GM03348 (cell line): ENCODE measurements around the gene GNAT3.

ENCODE experiments used
- DNase-seq: peaks from one replicate; pipeline ENCODE4 v3.0.0; 2012; ENCODE audit warnings: low spot score

Gene GNAT3

DNA sequence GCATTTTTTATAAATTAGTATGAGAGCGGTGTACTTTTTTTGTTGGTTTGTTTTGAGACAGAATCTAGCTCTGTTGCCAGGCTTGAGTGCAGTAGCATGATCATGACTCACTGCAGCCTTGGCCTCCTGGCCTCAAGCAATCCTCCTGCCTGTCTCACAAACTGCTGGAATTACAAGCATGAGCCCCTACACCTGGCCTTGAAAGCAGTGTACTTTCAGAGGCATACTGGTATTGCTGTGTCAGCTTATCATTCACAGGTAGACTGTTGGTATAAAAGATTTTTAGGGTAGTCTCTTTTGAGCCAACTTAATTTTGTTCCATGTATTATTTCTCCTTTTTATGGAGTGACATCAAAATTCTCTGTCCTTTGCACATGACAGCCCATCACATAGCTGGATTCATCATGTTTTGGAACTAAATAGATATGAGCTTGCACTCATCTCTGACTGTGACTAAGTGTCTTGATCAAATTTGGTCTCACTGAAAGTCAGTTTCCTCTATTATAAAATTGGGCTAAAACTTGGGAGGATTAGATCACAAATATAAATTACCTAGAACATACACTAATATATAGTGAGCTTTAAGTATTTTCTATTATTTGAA, 12.4 kb downstream of the GNAT3 start:
- DNase-seq = peak; percentile 19

DNA sequence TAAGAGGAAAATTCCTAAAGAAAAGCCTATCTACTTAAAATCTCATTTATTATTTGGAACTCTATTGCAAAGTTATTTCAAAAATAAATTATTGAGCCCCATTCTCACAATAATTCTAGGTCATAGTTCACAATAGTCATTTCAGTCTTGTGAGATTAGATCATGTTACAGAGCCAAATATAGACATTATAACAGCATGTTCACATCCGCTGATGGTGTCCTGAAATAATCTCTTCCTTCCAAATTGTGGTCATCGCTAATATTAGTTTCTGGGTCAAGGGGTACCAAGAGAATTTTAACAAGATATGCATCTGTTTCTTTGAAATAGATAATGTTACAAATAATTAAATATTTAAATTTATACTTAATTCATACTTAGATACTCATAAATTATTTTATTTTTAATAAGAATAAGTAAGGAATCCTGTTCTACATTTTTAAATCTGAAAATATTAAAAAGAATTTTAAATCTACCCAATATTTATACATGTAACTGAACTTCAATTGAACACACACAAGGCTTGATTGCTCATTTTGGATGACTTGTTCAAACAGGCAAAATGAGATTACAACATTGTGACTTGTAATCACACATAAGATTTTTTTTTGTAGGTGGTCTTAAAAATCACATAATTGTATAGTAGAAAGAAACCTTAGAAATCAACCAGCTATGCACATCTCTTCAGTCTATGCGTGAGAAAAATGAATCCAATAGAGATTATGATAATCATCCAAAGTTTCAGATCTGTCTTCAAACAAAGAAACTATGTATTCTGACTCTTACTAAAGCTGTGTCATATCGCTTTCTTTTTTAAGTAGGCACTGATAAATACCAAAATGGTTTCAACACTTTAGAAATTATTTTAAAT, 13.1 kb downstream of the GNAT3 start:
- DNase-seq = peak; percentile 33

DNA sequence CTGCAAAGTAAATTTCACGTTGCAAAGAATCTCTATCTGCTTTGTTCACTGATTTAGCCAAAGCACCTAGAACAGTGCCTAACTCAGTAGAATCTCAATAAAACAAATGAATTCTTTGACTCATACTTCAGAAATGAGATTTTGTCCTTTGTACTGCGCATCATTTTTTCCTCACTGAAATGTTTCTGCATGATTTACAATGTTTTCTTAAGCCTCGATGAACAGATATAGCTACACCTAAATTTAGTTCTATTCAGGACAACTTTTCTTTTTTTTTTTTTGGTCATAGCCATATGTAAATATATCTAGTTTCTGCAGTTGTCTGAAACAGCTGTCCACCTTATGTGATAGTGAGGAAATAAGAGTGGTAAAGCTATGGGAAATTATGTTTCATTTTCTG, 15.3 kb downstream of the GNAT3 start:
- no peak for DNase-seq

DNA sequence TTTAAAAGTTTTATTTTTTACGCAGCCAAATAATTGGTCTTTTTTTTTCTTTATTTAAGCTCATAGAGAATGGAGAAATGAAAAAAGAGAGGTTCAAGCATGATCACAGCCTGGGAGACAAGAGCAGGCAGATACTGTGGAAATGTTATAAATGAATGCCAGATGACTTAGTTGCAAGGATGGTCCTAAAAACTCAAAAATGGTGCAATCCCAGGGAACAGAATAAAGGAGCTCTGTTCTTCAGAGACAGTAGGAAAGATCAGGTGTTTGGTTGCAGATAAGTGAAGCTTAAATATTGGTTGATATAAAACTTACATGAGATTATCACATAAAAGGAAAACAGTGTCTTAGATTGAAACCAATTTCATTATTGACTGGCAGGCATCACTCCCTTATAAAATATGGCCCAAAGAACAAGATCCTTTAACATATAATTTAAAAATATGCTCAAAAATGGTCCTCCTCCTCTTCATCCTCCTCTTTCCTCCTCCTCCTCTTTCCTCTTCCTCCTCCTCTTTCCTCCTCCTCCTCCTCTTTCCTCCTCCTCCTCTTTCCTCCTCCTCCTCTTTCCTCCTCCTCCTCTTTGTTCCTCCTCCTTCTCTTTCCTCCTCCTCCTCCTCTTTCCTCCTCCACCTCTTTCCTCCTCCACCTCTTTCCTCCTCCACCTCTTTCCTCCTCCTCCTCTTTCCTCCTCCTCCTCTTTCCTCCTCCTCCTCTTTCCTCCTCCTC, 18.6 kb downstream of the GNAT3 start:
- peak; percentile 4 for DNase-seq

DNA sequence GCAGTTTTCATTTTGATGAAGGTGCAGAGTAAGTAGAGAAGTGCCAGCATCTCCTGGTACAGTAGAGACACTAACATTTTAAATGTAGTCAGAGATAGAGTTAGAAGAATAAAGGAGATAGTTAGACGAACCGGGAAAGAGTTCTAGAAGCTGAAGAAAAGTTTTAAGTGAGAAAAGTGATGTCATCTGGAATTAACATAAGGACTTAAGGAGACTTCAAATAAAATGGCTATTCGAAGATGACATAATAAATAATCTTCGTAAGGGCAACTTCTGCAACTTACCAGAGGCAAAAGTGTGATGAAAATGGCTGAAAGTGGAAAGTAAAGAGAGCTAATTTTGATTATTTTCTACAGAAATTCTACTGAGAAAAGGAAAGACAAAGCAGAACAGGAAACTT, 20.4 kb downstream of the GNAT3 start:
- no peak for DNase-seq

DNA sequence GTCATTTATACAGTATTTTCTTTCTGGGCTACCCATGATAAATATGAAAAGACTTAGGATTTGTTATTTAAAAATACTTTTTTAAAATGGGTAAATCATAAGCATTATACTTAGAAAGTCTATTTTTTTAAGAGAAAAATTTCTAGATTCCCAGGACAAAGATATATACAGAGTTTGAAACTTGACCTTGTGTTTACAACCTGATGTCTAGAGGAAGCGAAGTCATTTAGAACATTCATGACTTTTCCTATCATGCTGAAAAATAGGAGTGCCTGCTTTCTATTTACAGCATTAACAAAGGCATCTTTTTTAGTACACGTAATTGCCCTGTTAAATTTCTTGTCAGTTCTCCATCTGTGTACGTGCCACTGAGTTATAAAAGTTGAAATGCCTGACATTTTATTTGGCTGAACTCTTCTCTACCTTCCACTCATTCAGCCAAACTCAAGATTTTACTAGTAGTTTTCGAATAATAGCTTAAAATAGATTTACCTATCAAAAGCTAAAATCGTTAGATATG, 23.0 kb downstream of the GNAT3 start:
- DNase-seq = no peak

DNA sequence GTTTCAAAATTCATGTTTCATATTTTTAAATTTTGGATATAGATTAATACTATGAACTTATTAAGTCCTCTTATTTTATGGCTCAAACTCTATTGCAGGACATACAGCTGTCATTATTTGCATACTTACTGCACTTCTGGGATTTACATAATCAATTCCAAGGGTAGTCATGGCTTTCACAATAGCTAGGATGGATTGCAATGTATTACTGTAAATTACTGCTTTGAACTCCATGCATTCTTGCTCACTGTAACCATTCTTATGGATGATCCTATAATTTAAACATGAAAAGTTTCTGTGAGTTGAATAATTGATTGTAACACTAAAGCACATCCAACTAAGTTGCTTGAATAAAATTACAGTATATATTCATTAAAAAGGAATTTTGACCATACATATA, 23.5 kb downstream of the GNAT3 start:
- DNase-seq = peak; percentile 12

DNA sequence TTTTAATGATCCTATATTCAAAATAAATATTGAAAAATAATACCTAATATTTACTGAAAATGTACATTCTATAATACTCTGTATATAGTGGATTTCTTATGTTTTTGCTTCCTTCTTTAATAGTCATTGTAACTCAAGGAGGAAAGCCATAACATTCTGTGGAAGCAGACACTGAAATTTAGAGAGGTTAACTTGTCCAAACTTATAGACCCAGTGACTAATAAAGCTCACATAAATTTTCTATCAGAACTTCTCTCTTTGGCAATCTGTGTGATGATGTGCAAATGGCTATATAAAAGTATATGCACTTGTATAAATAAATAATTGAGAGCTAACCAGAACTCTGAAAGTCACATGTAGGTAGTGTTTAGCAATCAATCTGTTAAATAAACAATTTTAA, 26.1 kb downstream of the GNAT3 start:
- no peak for DNase-seq

DNA sequence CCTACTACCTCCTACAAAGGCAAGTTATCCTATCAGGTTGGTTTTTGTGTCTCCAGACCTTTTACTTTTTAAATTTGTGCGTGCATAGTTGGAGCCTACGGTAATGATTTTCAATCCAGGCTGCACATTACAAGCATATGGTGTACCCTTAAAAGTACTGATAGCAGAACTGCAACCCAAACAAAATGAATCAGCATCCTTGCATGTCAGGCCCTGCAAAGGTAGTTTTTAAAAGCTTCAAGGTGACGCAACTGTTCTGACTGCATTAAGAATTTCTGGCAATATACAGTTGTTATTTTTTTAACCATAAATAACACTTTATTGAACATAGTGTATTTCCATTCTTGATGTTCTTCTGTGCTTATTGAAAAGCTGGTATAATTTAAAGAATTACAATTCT, 28.9 kb downstream of the GNAT3 start:
- DNase-seq = no peak

DNA sequence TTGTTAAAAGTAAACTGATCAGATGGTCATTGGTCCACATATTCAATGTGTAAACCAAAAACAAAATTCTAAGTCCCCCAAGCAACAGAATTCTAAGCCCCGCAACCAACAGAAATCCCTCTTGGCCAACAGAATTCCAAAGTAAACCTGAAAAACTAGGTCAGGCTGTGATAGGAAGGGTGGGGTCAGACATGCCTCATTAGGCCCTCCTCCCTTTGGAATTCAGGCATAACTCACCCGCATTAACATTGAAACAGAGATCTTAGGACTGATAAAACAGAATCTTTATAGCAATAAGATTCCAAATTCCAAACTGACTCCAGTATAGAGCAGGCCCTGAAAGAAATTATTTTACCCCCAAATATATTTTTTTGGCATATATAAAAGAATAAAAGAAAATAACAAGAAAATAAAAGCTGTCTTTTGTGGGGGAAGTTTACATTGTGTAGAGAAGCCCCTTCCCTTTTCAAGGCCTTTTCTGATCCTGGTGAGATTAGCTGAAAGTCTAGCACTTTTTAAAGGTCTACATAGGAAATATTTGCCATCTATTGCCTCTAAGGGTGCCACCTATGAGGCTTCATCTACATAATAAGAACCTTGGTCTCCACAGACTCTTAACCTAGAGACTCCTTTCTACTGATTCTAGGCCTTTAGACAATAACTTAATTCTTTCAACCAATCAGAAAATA, 30.5 kb downstream of the GNAT3 start:
- DNase-seq = peak; percentile 9

DNA sequence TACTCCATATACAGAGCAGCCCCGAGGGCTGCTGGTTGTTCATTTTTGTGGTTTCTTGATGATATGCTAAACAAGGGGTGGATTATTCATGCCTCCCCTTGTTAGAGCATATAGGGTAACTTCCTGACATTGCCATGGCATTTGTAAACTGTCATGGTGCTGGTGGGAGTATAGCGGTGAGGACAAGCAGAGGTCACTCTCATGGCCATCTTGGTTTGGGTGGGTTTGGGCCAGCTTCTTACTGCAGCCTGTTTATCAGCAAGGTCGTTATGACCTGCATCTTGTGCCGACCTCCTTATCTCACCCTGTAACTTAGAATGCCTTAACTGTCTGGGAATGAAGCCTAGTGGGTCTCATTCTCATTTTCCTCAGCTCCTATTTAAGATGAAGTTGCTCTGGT, 31.3 kb downstream of the GNAT3 start:
- DNase-seq = no peak

DNA sequence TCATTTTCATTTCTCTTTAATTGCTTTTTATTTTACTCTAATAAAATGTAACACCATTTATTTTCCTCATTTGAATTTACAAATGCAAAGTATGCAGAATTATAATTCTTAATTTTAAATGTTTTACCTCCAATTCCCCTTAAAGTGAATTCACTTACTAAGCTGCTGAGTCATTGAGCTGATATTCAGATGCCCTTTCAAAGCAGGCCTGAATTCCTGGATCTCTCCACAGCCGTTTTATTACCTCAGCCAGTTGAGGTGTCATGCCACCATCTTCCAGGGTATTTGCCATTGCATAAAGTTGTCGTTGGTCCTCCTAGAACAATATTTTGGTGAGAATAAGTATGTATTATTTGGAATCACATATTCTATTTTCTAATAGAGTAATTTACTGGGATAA, 33.2 kb downstream of the GNAT3 start:
- DNase-seq = peak; percentile 39

DNA sequence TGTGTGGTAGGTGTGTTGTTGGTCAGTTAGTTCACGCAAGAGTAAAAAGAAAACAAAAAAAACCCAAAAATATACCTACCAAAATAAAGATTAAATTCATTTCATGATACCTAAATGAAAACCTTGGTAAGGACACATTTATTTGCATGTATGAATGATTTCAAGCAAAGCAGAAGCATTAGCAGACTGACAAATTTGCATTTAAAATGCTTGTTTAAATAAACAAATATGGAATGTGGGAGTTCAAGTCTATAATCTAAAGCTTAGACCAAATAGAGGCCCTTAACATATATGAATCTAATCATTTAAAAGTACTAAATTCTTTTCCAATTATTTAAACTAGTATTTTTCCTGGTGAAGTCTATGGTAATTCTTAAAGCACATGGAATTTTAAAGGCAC, 35.8 kb downstream of the GNAT3 start:
- DNase-seq = no peak

DNA sequence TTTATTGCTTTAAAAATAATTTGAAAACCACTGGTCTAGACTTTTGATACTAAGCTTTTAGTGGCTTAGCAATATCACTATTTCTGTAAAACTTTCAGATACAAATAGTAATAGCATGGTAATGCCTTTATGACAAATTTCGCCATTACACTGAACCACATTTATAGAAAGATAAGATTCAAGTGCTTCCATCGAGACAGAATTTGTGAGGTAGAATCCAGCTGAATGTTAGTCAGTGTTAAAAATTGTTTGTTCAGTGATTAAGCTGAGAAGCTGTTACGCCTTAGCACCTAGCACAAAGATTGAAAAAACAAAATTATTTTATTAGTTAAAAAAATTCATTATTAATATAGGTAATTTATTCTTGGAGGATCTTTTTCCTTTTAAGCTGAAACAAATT, 36.5 kb downstream of the GNAT3 start:
- no peak for DNase-seq

DNA sequence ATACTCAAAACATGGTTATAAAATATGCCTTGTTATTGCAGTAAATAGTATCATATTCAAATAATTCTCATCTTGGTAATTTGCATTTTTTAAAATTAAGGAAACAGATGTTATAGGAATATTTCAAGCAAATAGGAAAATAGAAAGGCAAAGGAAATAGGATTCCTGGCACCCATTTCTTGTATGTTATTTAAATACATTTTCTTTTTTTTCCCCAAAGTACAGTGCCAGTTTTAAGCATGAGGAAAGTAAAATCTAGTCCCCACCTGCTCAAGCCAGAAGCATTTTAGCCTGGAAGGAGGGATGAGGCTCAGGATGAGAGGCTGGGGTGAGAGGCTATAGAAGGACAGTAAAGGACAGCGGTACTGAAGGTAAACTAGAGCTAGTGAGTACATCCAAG, 38.1 kb downstream of the GNAT3 start:
- no peak for DNase-seq

DNA sequence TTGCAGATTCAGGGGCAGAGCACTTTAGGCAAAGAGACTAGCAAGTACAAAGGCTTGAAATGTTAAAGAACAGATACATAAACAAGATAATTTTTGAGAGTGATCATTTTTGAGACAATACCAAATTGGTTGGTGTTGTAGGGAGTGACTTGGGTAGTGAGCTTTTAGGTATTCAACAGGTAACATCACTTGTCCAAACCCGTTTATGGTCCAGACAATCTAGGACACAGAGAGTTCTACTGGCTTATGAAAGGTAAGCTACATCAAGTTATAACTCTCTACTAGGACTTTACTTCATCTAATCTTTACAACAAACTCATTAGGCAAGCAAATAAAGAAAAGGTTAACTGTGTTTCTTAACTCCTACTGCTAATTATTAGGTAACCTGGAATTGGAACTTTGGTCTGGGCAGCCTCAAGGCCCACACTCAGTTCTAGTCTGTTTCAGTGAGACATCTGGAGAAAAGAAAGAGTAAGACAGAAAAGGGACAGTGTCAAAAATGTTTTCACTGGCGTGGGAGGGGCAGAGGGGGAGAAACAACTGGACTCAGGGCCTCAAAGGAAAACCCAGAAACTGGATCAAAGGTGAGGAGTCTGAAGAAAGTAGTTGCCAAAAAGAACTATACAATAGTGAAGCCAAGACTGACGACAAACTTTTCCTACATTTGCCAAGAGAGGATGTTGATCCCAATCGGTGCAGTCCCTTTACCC, 39.2 kb downstream of the GNAT3 start:
- no peak for DNase-seq

DNA sequence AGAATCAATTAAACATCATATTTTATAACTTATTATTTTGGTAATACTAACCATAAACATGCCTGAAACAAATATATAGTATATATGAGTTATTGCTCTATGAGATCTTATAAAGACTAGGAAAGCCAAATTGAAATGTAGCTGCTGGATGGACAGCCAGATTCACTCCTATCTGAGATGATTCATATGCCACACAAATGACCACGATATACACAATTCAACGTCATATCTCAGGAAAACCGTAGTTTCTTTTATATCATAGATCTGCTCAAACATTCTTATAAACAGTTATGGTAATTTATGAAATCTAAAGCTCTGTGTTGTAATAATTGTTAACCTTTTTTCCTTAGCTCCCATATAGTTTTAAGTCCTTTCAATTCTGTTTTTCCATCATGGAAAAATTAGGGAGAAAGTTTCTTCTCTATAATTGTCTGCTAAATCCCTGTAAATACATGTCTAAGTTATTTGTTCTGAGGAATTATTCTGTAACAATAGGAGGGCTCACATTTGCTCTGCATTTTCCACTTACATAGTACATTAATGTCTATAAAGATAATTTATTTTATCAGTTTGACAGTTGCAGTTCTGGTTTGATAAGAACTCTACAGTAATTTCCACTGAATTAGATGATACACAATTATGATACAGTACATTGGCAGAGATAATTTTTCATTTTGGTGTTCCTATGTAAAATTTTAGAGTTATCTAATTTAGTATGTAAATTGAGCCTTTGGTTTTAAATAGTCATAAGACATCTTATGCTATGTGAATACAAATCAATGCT, 42.7 kb downstream of the GNAT3 start:
- DNase-seq = no peak

DNA sequence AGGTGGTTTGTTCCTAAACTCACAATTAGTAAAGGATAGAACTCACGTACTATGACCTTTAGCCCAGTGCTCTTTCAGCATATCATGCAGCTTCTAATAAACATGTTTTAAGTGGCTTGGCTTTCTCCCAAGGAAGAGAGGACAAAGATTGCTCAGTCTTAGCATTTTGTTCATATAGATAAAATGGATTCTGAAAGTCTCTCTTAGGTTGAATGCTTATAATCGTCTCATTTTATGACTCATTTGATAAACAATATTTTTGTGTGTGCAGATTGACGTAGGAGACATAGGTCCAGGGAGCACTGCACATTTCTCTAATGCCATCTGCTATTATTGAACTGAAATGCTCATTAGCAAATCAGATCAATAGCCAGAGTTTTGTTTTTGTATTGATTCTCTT, 44.8 kb downstream of the GNAT3 start:
- DNase-seq = no peak

DNA sequence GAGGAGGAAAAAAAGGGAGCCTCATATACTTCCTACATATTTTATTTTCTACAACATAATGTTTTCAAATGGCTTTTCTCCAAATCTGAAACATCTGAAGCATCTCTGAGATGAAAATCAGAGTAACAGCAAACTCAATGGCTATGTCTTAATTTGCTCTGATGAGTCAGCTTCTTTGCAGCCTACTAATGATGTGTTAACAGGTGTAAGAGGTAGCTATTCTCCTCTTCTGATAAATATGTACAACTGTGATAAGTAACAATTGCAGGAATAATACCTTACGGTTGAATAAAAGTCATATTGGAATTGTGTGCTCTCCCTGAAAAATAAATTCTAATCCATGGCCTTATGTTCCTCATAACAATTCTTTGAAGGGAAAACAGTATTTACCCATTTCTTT, 45.2 kb downstream of the GNAT3 start:
- DNase-seq = no peak

DNA sequence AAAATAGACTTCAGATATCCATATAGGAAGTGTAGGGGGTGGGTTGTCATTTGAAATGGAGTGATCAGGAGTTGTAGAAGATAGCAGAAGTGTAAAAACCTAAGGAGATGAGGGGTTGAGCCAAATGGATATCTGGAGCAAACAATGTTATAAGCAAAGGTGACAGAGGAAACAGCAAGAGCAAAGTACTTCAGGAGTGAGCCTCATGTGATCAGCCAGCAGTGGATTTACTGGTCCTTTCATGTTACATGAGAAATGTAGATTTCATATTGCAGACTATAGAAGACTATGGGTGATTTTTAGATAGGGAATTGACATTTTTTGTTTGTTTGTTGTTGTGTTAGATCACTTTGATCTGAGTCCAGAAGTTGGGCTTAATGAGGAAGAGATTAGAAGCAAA, 47.7 kb downstream of the GNAT3 start:
- no peak for DNase-seq
